A673 (cell line): ENCODE measurements around the gene BNC1. TPM values are rescaled to one million over a fixed set of nuclear protein-coding genes. Genes with fewer than 3 reads are reported as not detected.

Experiments
- BruUV-seq: library from RNA; stranded (reverse); fragments of 400-500 nt; replicated peaks from 2 replicates; lab custom pipeline; 2021; lab: Mats Ljungman, UMichigan
- CTCF ChIA-PET: fragments of 300-600 bp; sonication (Branson Sonifier 250); formaldehyde crosslinking; loops from one replicate; lab custom pipeline; 2022; ENCODE audit warnings: antibody characterized with exemption; lab: Charles Lee
- POLR2A ChIA-PET: fragments of 300-600 bp; sonication (Branson Sonifier 250); formaldehyde crosslinking; loops from one replicate; lab custom pipeline; 2022; ENCODE audit warnings: antibody characterized with exemption; ENCODE audit not compliant: low non-redundant PET; lab: Charles Lee
- DNase-seq: peaks from one replicate; pipeline ENCODE4 v3.0.0-alpha.2; 2015; ENCODE audit warnings: low spot score
- H3K27ac ChIP-seq: fragments of 200-600 bp; sonication (generic); 2 replicates; pipeline ENCODE4 v1.5.1; 2016; ENCODE audit warnings: mixed run types, low read depth, mild to moderate bottlenecking, mixed read lengths, antibody characterized with exemption, low read length; ENCODE audit not compliant: poor library complexity, severe bottlenecking
- H3K27me3 ChIP-seq: fragments of 200-600 bp; sonication (generic); replicated peaks from 2 replicates; pipeline ENCODE4 v1.6.1; 2017; ENCODE audit warnings: mixed run types, low read depth, mild to moderate bottlenecking, mixed read lengths, antibody characterized with exemption, low read length; ENCODE audit not compliant: insufficient read depth, poor library complexity
- H3K36me3 ChIP-seq: fragments of 200-600 bp; sonication (generic); 2 replicates; pipeline ENCODE4 v1.6.1; 2016; ENCODE audit warnings: mixed run types, mild to moderate bottlenecking, mixed read lengths, antibody characterized with exemption, low read length; ENCODE audit not compliant: insufficient read depth, poor library complexity, severe bottlenecking
- H3K4me1 ChIP-seq: fragments of 200-600 bp; sonication (generic); 2 replicates; pipeline ENCODE4 v1.6.1; 2017; ENCODE audit warnings: mixed run types, mild to moderate bottlenecking, mixed read lengths, antibody characterized with exemption, low read length; ENCODE audit not compliant: insufficient read depth, poor library complexity, severe bottlenecking
- H3K4me3 ChIP-seq: fragments of 200-600 bp; sonication (generic); 2 replicates; pipeline ENCODE4 v1.5.1; 2016; ENCODE audit warnings: low read depth, mixed run types, mild to moderate bottlenecking, mixed read lengths, low read length; ENCODE audit not compliant: poor library complexity, severe bottlenecking
- H3K9me3 ChIP-seq: fragments of 200-600 bp; sonication (generic); 2 replicates; pipeline ENCODE4 v1.6.1; 2016; ENCODE audit warnings: mixed run types, low read depth, mild to moderate bottlenecking, mixed read lengths, antibody characterized with exemption, low read length; ENCODE audit not compliant: poor library complexity, severe bottlenecking
- CTCF ChIP-seq: fragments of 300-800, 200-600 bp; sonication (generic); conservative IDR thresholded peaks from 2 replicates; pipeline ENCODE4 v1.5.1; 2017; ENCODE audit warnings: low read depth, mild to moderate bottlenecking, antibody characterized with exemption, low read length, moderate library complexity, mixed read lengths
- EZH2 ChIP-seq: fragments of 200-600 bp; sonication (generic); IDR thresholded peaks from 2 replicates; pipeline ENCODE4 v1.6.1; 2017; ENCODE audit warnings: borderline replicate concordance, low read depth, mild to moderate bottlenecking, mixed read lengths, antibody characterized with exemption, low read length; ENCODE audit not compliant: poor library complexity, severe bottlenecking
- intact Hi-C: fragments of 100-400 bp; cut with micrococcal nuclease; formaldehyde crosslinking; loops from one replicate; pipeline ENCODE4 v1.10.0; 2022; ENCODE audit not compliant: unreplicated experiment
- total RNA-seq: library from RNA; stranded (reverse); gene quantifications from 2 replicates; pipeline ENCODE4 v1.2.3, GENCODE V29; 2021

BNC1 gene
- total RNA-seq, 1 experiment from 2014 or later, result 0.37 TPM

GRCh38 chr15:83219026-83219425, 65.4 kb downstream of the BNC1 start:
- BruUV-seq, result no TSS peak
- TF ChIP-seq EZH2 (no peak), CTCF (no peak)
- no peaks in the 10 kb centered on the region for H3K36me3 ChIP-seq
- no peaks in the 10 kb centered on the region for H3K9me3 ChIP-seq
- H3K27ac ChIP-seq, result no peak overlapping the region
- DNase-seq, result no peak
- no peak overlapping the region for H3K4me3 ChIP-seq
- POLR2A ChIA-PET, result no interaction called here
- no peaks in the 10 kb centered on the region for H3K4me1 ChIP-seq
- intact Hi-C loops, result no loop called here
- CTCF ChIA-PET, result no interaction called here
- H3K27me3 ChIP-seq, result no peaks in the 10 kb centered on the region

GRCh38 chr15:83215306-83215705, 69.2 kb downstream of the BNC1 start:
- Histone ChIP-seq H3K27ac (no peak overlapping the region), H3K4me3 (no peak overlapping the region), H3K27me3 (no peaks in the 10 kb centered on the region), H3K36me3 (no peaks in the 10 kb centered on the region), H3K4me1 (no peaks in the 10 kb centered on the region), H3K9me3 (no peaks in the 10 kb centered on the region)
- ChIA-PET CTCF (no interaction called here), POLR2A (no interaction called here)
- intact Hi-C loops, result no loop called here
- TF ChIP-seq CTCF (no peak), EZH2 (no peak)
- DNase-seq, result no peak
- no TSS peak for BruUV-seq

GRCh38 chr15:83210619-83211018, 73.8 kb downstream of the BNC1 start:
- TF ChIP-seq CTCF (no peak), EZH2 (no peak)
- H3K36me3 ChIP-seq, result no peaks in the 10 kb centered on the region
- H3K27me3 ChIP-seq, result peaks cover 5% of the 10 kb centered on the region
- no peak for DNase-seq
- H3K4me1 ChIP-seq, result no peaks in the 10 kb centered on the region
- no TSS peak for BruUV-seq
- no peaks in the 10 kb centered on the region for H3K9me3 ChIP-seq
- intact Hi-C loops, result no loop called here
- H3K27ac ChIP-seq, result no peak overlapping the region
- no peak overlapping the region for H3K4me3 ChIP-seq
- POLR2A ChIA-PET, result no interaction called here
- CTCF ChIA-PET, result no interaction called here
